ENCODE measurements around the gene IER5L. TPM values are rescaled to one million over a fixed set of nuclear protein-coding genes. Genes with fewer than 3 reads are reported as not detected.

The IER5L gene
- 10.5 and 19.6 TPM in 2 replicates for total RNA-seq

DNA sequence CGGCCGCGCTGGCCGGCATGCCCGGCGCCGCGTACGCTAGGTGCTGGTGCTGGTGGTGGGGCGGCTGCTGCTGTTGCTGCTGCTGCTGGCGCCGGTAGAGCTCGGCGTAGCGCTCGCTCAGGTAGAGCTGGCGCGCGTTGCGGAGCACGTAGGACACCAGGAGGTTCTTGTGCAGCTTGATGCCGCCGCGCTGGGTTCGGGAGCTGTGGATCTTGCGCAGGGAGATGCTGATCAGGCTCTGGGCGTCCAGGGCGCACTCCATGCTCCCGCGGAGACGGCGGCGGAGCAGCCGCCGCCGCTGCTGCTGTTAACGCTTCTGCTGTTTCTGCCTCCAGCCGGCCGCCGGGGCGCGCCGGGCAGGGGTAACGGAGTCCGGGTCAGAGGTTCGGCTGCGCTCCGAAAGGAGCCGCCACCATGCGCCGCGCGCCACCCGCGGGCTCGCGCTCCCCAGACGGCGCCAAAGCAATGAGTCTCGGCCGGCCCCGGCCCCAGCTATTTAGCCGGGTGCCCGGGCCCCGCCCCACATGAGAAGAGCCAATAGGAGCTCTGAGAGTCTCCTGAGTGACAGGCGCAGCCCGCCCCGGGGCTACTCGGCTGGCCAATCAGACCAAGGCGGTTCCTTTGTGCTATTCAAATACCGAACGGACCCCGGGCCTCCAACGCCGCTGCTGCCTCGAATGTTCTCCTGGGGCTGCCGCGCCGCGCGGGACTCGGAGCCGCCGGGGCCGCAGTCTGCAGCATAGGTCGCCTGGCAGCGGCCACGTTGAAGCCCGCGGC, at the start of gene IER5L:
TSS of gene IER5L (minus strand) at position 471 of the 777 bp plus-strand sequence. CDS start at position 262, 209 bp downstream.

Other genes with a start within 250 kb of the IER5L start
- gene DOLK, start 230.7 kb downstream of the IER5L start, total RNA-seq = 23.4 and 30.9 TPM in 2 replicates
- gene NUP188, start 230.6 kb downstream of the IER5L start, total RNA-seq = 44.7 and 55.3 TPM in 2 replicates
- 23.4 and 40.7 TPM in 2 replicates for gene SH3GLB2, start 149.9 kb downstream of the IER5L start, total RNA-seq
- gene MIGA2, start 141.6 kb downstream of the IER5L start, total RNA-seq = 18.7 and 21.5 TPM in 2 replicates
- 9.4 and 10.2 TPM in 2 replicates for gene DOLPP1, start 97.2 kb downstream of the IER5L start, total RNA-seq
- 22.2 and 29.1 TPM in 2 replicates for gene CRAT, start 67.5 kb downstream of the IER5L start, total RNA-seq
- gene PTPA, start 66.8 kb downstream of the IER5L start, total RNA-seq = 80.2 and 101 TPM in 2 replicates

Measured in endothelial cell of coronary artery (primary cell).